Body of pancreas (tissue), 4 donors: Measurements from ENCODE around the gene DSG1.

Experiments used
- POLR2A ChIP-seq, 3 donors: fragments of 450-650 bp; IDR thresholded peaks; one replicate each; pipeline ENCODE4 v1.6.1; 2016; ENCODE audit warnings: antibody characterized with exemption in 3 of 3, mild to moderate bottlenecking in 2 of 3
- TF ChIP-seq, protein P1 (sequence below), 7 experiments: fragments of 450-650 bp in 4 of 7; fragments of 200-600 bp in 3 of 7; sonication (generic) in 3 of 7; IDR thresholded peaks; one replicate each; pipeline ENCODE4 v1.5.1; 2016 to 2019; ENCODE audit warnings: antibody characterized with exemption in 7 of 7

DNA sequence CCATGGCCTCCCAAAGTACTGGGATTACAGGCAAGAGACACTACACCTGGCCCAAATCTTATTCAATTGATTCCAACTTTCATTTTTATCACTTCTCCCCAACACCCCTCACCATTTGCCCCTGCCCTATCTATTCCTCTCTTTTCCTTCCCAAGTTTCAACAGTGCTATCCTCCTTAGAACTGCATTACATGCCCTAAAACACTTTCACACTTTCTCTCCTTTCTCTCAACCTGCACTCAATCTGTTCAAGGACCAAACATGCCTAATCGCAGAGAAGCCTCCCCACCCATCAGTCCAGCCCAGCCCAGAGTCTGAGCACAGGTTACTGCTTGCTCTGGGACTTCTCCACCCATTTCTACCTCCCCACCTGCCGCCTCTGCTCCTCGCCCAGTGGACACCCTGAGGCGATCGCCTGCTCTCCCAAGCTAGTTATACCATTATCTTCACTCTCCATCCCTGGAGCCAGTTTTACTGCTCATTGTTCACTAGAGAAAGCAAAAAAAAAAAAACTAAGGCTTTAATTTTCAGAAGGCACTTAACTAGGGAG is 23.7 kb upstream of the DSG1 start:
- no peak for TF ChIP-seq POLR2A (IDR thresholded peaks at IDR 0.05)
- TF ChIP-seq, protein P1, sequence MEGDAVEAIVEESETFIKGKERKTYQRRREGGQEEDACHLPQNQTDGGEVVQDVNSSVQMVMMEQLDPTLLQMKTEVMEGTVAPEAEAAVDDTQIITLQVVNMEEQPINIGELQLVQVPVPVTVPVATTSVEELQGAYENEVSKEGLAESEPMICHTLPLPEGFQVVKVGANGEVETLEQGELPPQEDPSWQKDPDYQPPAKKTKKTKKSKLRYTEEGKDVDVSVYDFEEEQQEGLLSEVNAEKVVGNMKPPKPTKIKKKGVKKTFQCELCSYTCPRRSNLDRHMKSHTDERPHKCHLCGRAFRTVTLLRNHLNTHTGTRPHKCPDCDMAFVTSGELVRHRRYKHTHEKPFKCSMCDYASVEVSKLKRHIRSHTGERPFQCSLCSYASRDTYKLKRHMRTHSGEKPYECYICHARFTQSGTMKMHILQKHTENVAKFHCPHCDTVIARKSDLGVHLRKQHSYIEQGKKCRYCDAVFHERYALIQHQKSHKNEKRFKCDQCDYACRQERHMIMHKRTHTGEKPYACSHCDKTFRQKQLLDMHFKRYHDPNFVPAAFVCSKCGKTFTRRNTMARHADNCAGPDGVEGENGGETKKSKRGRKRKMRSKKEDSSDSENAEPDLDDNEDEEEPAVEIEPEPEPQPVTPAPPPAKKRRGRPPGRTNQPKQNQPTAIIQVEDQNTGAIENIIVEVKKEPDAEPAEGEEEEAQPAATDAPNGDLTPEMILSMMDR (IDR thresholded peaks at IDR 0.05), result no peak
